A673 (cell line): ENCODE data around the gene MDGA2.

Experiments
- EZH2 ChIP-seq: fragments of 200-600 bp; sonication (generic); IDR thresholded peaks from 2 replicates; pipeline ENCODE4 v1.6.1; 2017; ENCODE audit warnings: borderline replicate concordance, low read depth, mild to moderate bottlenecking, mixed read lengths, antibody characterized with exemption, low read length; ENCODE audit not compliant: poor library complexity, severe bottlenecking
- TF ChIP-seq, protein P1 (sequence below): fragments of 300-800, 200-600 bp; sonication (generic); conservative IDR thresholded peaks from 2 replicates; pipeline ENCODE4 v1.5.1; 2017; ENCODE audit warnings: low read depth, mild to moderate bottlenecking, antibody characterized with exemption, low read length, moderate library complexity, mixed read lengths

DNA sequence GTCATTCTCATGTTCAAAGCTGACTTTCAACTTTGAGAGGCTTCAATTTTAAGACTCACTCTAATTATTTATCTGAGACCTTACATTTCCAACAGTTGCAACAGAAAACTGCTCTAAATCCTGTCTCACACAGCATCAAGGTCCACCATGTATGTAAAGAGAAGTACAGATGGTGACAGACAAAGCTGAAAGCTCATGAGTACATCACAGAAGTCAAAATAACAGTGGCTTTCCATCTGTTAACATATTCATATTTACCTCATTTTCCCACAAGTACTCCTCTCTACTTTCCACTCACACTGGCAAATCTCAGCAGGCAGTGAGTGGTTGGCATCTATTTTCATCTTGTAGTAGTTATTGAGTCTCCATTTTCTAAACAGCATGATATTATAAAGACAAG, 192.0 kb downstream of the MDGA2 start:
- TF ChIP-seq, protein P1, sequence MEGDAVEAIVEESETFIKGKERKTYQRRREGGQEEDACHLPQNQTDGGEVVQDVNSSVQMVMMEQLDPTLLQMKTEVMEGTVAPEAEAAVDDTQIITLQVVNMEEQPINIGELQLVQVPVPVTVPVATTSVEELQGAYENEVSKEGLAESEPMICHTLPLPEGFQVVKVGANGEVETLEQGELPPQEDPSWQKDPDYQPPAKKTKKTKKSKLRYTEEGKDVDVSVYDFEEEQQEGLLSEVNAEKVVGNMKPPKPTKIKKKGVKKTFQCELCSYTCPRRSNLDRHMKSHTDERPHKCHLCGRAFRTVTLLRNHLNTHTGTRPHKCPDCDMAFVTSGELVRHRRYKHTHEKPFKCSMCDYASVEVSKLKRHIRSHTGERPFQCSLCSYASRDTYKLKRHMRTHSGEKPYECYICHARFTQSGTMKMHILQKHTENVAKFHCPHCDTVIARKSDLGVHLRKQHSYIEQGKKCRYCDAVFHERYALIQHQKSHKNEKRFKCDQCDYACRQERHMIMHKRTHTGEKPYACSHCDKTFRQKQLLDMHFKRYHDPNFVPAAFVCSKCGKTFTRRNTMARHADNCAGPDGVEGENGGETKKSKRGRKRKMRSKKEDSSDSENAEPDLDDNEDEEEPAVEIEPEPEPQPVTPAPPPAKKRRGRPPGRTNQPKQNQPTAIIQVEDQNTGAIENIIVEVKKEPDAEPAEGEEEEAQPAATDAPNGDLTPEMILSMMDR: no peak
- no peak for TF ChIP-seq EZH2
